Natural killer cell (primary cell): ENCODE results near the gene EPHA2. TPM values are rescaled to one million over a fixed set of nuclear protein-coding genes. Genes with fewer than 3 reads are reported as not detected.

Source experiments
- ATAC-seq, 3 donors: fragments of 150-1000 bp in 2 of 3; fragments of 200-7000 bp in 1 of 3; cut with Tn5 transposase; 1 replicate in 1 of 3; 2 replicates in 2 of 3; pipeline ENCODE4 v1.10.0; 2021; ENCODE audit warnings: mild to moderate bottlenecking in 2 of 3, moderate library complexity in 2 of 3
- DNase-seq, 2 donors: peaks; one replicate each; pipeline versions ENCODE4 v3.0.0 to v3.0.0-alpha.2; 2013 to 2021; ENCODE audit warnings: mixed read lengths in 1 of 2
- H3K27ac ChIP-seq: one replicate; pipeline ENCODE4 v1.5.1; 2013; ENCODE audit warnings: mild to moderate bottlenecking, low read length
- H3K27me3 ChIP-seq: one replicate; pipeline ENCODE4 v1.6.1; 2013; ENCODE audit warnings: low read length; ENCODE audit not compliant: control insufficient read depth, insufficient read depth
- H3K36me3 ChIP-seq: one replicate; pipeline ENCODE4 v1.6.1; 2013; ENCODE audit warnings: low read length; ENCODE audit not compliant: control insufficient read depth, insufficient read depth
- H3K4me1 ChIP-seq: one replicate; pipeline ENCODE4 v1.6.1; 2013; ENCODE audit warnings: low read length; ENCODE audit not compliant: control insufficient read depth, insufficient read depth
- H3K4me3 ChIP-seq: one replicate; pipeline ENCODE4 v1.5.1; 2013; ENCODE audit warnings: low read length
- H3K9me3 ChIP-seq: one replicate; pipeline ENCODE4 v1.6.1; 2013; ENCODE audit warnings: low read length; ENCODE audit not compliant: control insufficient read depth, insufficient read depth
- H3K27ac Mint-ChIP-seq, 2 donors: one replicate each; pipeline ENCODE4 v1.8.0; 2022; ENCODE audit warnings: mild to moderate bottlenecking in 2 of 2, mixed read lengths in 2 of 2, moderate library complexity in 1 of 2
- H3K27me3 Mint-ChIP-seq, 2 donors: one replicate each; pipeline ENCODE4 v1.8.0; 2022; ENCODE audit warnings: low read depth in 2 of 2, mixed read lengths in 2 of 2
- H3K36me3 Mint-ChIP-seq: one replicate; pipeline ENCODE4 v1.8.0; 2022; ENCODE audit warnings: mixed read lengths
- H3K4me1 Mint-ChIP-seq, 2 donors: one replicate each; pipeline ENCODE4 v1.8.0; 2022; ENCODE audit warnings: mixed read lengths in 2 of 2
- H3K4me3 Mint-ChIP-seq: one replicate; pipeline ENCODE4 v1.8.0; 2022; ENCODE audit warnings: mild to moderate bottlenecking, moderate library complexity, mixed read lengths
- H3K9me3 Mint-ChIP-seq, 2 donors: one replicate each; pipeline ENCODE4 v1.8.0; 2022; ENCODE audit warnings: mixed read lengths in 2 of 2
- CTCF ChIP-seq: fragments of 200-600 bp; IDR thresholded peaks from one replicate; pipeline ENCODE4 v1.8.0; 2022; ENCODE audit warnings: antibody characterized with exemption
- WGBS: methylation state at CpG from one replicate; pipeline ENCODE4 v1.1.7; 2013; ENCODE audit warnings: missing lambda C conversion rate; ENCODE audit not compliant: insufficient coverage; 5-methylcytosine and 5-hydroxymethylcytosine counted together
- intact Hi-C: fragments of 100-400 bp; cut with micrococcal nuclease; formaldehyde crosslinking; loops from one replicate; pipeline ENCODE4 v1.14.2; 2022
- total RNA-seq, 4 donors: library from RNA; stranded (reverse); fragments of 120-200 nt in 1 of 4; gene quantifications; one replicate each; pipeline versions ENCODE4 v1.2.3 to v1.2.4, GENCODE V29; 2013 to 2022

The EPHA2 gene
- total RNA-seq, 3 donors from 2014 or later (not counting 1 experiment from before 2014, with no cell fraction given): 0.13 TPM; not detected in 2

- intact Hi-C loops: no loop called here
- H3K36me3 Mint-ChIP-seq: no peaks in the 10 kb centered on the region
Measured at GRCh38 chr1:16150508-16150907, 5.4 kb downstream of the EPHA2 start.

GRCh38 chr1:16149702-16150488, 6.0 kb downstream of the EPHA2 start:
- no peak overlapping the region for H3K27ac ChIP-seq
- WGBS: 91% methylated on average over 9 of the region's 12 CpGs
- ATAC-seq (no peak), DNase-seq (no peak)
- no peak overlapping the region for H3K27ac Mint-ChIP-seq
- H3K9me3 Mint-ChIP-seq: no peaks in the 10 kb centered on the region
- H3K4me1 Mint-ChIP-seq: peaks cover 13 to 31% of the 10 kb centered on the region in 2 donors
- peaks cover 0 to 13% of the 10 kb centered on the region in 2 donors for H3K27me3 Mint-ChIP-seq
- peak overlapping the region; percentile 42 for H3K4me3 Mint-ChIP-seq
- H3K27me3 ChIP-seq: peaks cover 32% of the 10 kb centered on the region
- peaks cover 41% of the 10 kb centered on the region for H3K4me1 ChIP-seq
- H3K4me3 ChIP-seq: no peak overlapping the region
- no peak for TF ChIP-seq CTCF
- intact Hi-C loops: no loop called here
- H3K36me3 Mint-ChIP-seq: no peaks in the 10 kb centered on the region
- no peaks in the 10 kb centered on the region for H3K36me3 ChIP-seq
- no peaks in the 10 kb centered on the region for H3K9me3 ChIP-seq

More at GRCh38 chr1:16150508-16150907, 5.4 kb downstream of the EPHA2 start:
- no peaks in the 10 kb centered on the region for H3K36me3 ChIP-seq
- H3K9me3 ChIP-seq: no peaks in the 10 kb centered on the region
- ATAC-seq (no peak), DNase-seq (no peak)
- H3K27me3 Mint-ChIP-seq: peaks cover 0 to 13% of the 10 kb centered on the region in 2 donors
- peaks cover 13 to 37% of the 10 kb centered on the region in 2 donors for H3K4me1 Mint-ChIP-seq
- no peak overlapping the region for H3K4me3 ChIP-seq
- H3K9me3 Mint-ChIP-seq: no peaks in the 10 kb centered on the region
- WGBS: 74% methylated on average over 6 of the region's 6 CpGs
- TF ChIP-seq CTCF: no peak
- peaks cover 38% of the 10 kb centered on the region for H3K27me3 ChIP-seq
- H3K4me1 ChIP-seq: peaks cover 47% of the 10 kb centered on the region
- no peak overlapping the region for H3K4me3 Mint-ChIP-seq
- H3K27ac Mint-ChIP-seq: no peak overlapping the region
- no peak overlapping the region for H3K27ac ChIP-seq

- Mint-ChIP-seq H3K36me3 (no peaks in the 10 kb centered on the region), H3K27me3 (peaks cover 0 to 13% of the 10 kb centered on the region in 2 donors), H3K4me1 (peaks cover 13 to 25% of the 10 kb centered on the region in 2 donors), H3K9me3 (no peaks in the 10 kb centered on the region), H3K4me3 (no peak overlapping the region), H3K27ac (no peak overlapping the region)
- 92% methylated on average over 6 of the region's 7 CpGs for WGBS
- intact Hi-C loops: no loop called here
- H3K4me1 ChIP-seq: peaks cover 34% of the 10 kb centered on the region
- DNase-seq (no peak), ATAC-seq (no peak)
- no peak for TF ChIP-seq CTCF
- H3K27me3 ChIP-seq: peaks cover 25% of the 10 kb centered on the region
- H3K9me3 ChIP-seq: no peaks in the 10 kb centered on the region
- H3K4me3 ChIP-seq: no peak overlapping the region
- H3K36me3 ChIP-seq: no peaks in the 10 kb centered on the region
- H3K27ac ChIP-seq: no peak overlapping the region
Measured at GRCh38 chr1:16149146-16149545, 6.7 kb downstream of the EPHA2 start.
